Stimulated activated CD8-positive, alpha-beta memory T cell treated with anti-CD3 and anti-CD28 coated beads, Interleukin-12 subunit alpha, Interleukin-12 subunit beta, amount 100 ng/mL, for 1 hour (primary cell): Measurements from ENCODE around the gene DSG2.

ENCODE experiments used
- DNase-seq: peaks from one replicate; pipeline ENCODE4 v3.0.0-alpha.2; 2020; ENCODE audit warnings: low read depth

The DSG2 gene

DNA sequence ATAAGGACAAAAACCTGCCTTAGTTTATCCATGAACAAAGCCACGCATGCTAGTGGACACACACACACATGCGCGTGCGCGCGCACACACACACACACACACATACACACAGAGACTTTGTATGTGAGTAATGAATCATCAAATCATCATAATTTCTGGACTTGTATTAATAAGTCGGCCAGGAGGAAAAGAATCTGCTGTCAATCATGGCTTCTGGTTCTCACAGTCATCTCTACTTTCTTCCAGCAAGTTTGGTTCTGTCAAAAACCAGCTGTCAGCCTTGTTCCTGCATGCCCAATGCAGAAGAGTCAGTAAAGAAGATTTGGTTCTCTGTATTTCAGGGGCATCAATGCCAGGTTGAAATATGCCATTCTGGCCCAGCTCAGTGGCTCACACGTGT, 92.6 kb downstream of the DSG2 start:
- DNase-seq: no peak

DNA sequence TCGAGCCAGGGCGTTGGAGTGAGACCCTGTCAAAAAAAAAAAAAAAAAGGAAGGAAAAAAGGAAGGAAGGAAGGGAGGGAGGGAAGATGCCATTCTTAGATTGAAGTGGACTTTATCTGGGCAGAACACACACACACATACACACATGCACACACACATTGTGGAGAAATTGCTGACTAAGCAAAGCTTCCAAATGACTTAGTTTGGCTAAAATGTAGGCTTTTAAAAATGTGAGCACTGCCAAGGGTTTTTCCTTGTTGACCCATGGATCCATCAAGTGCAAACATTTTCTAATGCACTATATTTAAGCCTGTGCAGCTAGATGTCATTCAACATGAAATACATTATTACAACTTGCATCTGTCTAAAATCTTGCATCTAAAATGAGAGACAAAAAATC, 93.1 kb downstream of the DSG2 start:
- DNase-seq: no peak

DNA sequence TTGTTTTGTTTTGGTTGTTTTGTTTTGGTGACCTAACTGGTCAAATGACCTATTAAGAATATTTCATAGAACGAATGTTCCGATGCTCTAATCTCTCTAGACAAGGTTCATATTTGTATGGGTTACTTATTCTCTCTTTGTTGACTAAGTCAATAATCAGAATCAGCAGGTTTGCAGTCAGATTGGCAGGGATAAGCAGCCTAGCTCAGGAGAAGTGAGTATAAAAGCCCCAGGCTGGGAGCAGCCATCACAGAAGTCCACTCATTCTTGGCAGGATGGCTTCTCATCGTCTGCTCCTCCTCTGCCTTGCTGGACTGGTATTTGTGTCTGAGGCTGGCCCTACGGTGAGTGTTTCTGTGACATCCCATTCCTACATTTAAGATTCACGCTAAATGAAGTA, 93.7 kb downstream of the DSG2 start, which contains the start of gene TTR:
Gene TTR, plus strand, starts transcription at position 250 of the 400 bp plus-strand sequence. Its CDS starts 26 bp downstream, at position 276.
- DNase-seq: no peak

- no peak for DNase-seq
Observed at GRCh38 chr18:31592506-31593157, 94.7 kb downstream of the DSG2 start.

DNA sequence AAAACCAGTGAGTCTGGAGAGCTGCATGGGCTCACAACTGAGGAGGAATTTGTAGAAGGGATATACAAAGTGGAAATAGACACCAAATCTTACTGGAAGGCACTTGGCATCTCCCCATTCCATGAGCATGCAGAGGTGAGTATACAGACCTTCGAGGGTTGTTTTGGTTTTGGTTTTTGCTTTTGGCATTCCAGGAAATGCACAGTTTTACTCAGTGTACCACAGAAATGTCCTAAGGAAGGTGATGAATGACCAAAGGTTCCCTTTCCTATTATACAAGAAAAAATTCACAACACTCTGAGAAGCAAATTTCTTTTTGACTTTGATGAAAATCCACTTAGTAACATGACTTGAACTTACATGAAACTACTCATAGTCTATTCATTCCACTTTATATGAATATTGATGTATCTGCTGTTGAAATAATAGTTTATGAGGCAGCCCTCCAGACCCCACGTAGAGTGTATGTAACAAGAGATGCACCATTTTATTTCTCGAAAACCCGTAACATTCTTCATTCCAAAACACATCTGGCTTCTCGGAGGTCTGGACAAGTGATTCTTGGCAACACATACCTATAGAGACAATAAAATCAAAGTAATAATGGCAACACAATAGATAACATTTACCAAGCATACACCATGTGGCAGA, 97.3 kb downstream of the DSG2 start:
- DNase-seq: no peak

- no peak for DNase-seq
Observed at GRCh38 chr18:31596081-31596872, 98.3 kb downstream of the DSG2 start.

DNA sequence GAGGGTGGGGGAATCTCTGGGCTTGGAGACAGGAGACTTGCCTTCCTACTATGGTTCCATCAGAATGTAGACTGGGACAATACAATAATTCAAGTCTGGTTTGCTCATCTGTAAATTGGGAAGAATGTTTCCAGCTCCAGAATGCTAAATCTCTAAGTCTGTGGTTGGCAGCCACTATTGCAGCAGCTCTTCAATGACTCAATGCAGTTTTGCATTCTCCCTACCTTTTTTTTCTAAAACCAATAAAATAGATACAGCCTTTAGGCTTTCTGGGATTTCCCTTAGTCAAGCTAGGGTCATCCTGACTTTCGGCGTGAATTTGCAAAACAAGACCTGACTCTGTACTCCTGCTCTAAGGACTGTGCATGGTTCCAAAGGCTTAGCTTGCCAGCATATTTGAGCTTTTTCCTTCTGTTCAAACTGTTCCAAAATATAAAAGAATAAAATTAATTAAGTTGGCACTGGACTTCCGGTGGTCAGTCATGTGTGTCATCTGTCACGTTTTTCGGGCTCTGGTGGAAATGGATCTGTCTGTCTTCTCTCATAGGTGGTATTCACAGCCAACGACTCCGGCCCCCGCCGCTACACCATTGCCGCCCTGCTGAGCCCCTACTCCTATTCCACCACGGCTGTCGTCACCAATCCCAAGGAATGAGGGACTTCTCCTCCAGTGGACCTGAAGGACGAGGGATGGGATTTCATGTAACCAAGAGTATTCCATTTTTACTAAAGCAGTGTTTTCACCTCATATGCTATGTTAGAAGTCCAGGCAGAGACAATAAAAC, 100.2 kb downstream of the DSG2 start:
- no peak for DNase-seq
